BJ (cell line): ENCODE results near the gene CFAP410. TPM values are rescaled to one million over a fixed set of nuclear protein-coding genes. Genes with fewer than 3 reads are reported as not detected.

ENCODE experiments used
- CTCF ChIA-PET: fragments of 350-600 bp; formaldehyde crosslinking; extraction: SDS; loops from one replicate; lab custom pipeline; 2021; ENCODE audit warnings: antibody characterized with exemption, inconsistent platforms; lab: Yijun Ruan, JAX
- POLR2A ChIA-PET: fragments of 300-600 bp; sonication (Branson Sonifier 250); formaldehyde crosslinking; extraction: SDS; loops from one replicate; lab custom pipeline; 2021; ENCODE audit warnings: antibody characterized with exemption; lab: Charles Lee
- DNase-seq: peaks from one replicate; pipeline ENCODE4 v3.0.0-alpha.2; 2011; ENCODE audit warnings: low read depth
- H3K27me3 ChIP-seq: 2 replicates; pipeline ENCODE4 v1.6.0; 2011; ENCODE audit warnings: low read length; ENCODE audit not compliant: control insufficient read depth, insufficient read depth
- H3K36me3 ChIP-seq: 2 replicates; pipeline ENCODE4 v1.5.1; 2011; ENCODE audit warnings: low read length; ENCODE audit not compliant: control insufficient read depth, insufficient read depth
- H3K4me3 ChIP-seq: 2 replicates; pipeline ENCODE4 v1.5.1; 2011; ENCODE audit warnings: low read depth, mild to moderate bottlenecking, control low read depth, low read length
- polyA plus RNA-seq: library from polyadenylated mRNA; depleted of rRNA; stranded (reverse); fragments of >200 nt; gene quantifications from 2 replicates; pipeline ENCODE4 v1.2.3, GENCODE V29; 2011
- TF ChIP-seq, protein P1 (sequence below): IDR thresholded peaks from 2 replicates; pipeline ENCODE4 v1.5.1; 2011; ENCODE audit warnings: low read depth, mild to moderate bottlenecking, control low read depth, inconsistent platforms, low read length, moderate library complexity; ENCODE audit not compliant: insufficient read depth

CFAP410 gene
- polyA plus RNA-seq, 1 experiment = 13.5 TPM

DNA sequence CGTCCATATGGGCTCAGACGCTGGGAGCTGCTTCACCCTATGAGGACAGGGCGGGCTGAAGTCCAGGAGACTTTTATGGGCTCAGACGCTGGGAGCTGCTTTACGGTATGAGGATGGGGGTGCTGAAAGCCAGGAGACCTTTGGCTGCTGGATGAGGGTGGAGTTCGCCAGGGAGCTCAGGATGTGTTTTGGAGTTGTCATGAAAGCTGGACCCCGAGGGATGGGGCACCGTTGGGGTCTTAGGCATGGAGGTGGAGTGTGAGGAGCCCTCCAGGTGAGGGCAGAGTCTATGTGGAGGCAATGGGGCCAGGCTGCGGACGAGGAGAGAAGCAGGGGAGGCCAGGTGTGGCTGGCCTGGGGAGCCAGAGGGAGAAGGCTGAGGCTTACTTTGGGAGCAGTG lies 41.7 kb upstream of the CFAP410 start:
- no peak for DNase-seq
- CTCF ChIA-PET = no interaction called here

DNA sequence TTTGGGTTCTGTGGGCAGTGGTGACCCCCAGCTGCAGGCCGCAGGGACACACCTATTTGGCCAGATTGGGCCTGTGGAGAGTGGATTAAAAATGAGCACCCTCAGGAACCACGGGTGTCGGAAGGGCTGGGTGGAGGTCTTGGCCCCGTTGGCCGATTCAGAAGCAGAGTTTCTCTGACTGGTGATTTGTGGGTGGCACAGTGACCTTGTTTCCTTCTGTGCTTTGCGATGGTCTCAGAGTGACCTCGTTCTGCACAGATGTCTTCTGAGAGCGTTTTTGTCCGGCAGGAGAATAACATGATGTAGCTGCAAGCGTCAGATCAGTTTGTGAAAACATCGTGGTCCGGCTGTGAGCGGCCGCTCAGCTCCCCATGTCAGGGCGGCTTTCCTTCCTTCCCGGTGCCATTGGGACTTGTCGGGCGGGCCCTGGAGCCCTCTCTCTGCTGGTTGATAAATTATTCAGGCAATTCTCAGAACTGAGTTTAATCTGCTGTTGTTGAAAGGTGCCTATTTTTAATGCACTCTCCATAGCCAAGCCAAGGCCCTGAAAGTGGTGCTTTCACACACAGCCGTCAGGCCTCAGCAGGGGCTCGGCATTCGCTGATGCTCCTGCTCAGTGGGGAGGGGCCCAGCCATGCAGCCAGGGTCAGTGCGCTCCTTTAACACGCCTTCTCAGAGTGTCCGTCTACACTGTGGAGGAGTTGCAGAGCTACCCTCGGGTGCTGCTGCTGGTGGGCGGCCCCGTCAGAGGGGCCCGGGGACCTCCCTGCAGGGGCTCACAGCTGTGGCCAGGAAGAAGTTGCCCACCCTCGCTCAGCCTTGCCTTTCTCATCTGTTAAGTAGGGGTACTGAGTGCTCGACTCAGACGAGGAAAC lies 41.0 kb upstream of the CFAP410 start:
- POLR2A ChIA-PET = no interaction called here
- H3K4me3 ChIP-seq = no peak overlapping the region
- no peaks in the 10 kb centered on the region for H3K36me3 ChIP-seq
- TF ChIP-seq, protein P1, sequence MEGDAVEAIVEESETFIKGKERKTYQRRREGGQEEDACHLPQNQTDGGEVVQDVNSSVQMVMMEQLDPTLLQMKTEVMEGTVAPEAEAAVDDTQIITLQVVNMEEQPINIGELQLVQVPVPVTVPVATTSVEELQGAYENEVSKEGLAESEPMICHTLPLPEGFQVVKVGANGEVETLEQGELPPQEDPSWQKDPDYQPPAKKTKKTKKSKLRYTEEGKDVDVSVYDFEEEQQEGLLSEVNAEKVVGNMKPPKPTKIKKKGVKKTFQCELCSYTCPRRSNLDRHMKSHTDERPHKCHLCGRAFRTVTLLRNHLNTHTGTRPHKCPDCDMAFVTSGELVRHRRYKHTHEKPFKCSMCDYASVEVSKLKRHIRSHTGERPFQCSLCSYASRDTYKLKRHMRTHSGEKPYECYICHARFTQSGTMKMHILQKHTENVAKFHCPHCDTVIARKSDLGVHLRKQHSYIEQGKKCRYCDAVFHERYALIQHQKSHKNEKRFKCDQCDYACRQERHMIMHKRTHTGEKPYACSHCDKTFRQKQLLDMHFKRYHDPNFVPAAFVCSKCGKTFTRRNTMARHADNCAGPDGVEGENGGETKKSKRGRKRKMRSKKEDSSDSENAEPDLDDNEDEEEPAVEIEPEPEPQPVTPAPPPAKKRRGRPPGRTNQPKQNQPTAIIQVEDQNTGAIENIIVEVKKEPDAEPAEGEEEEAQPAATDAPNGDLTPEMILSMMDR = no peak
- CTCF ChIA-PET = no interaction called here
- no peak for DNase-seq
- H3K27me3 ChIP-seq = no peaks in the 10 kb centered on the region

More for the DNA sequence above, 41.7 kb upstream of the CFAP410 start:
- Histone ChIP-seq H3K27me3 (no peaks in the 10 kb centered on the region), H3K4me3 (no peak overlapping the region), H3K36me3 (no peaks in the 10 kb centered on the region)
- POLR2A ChIA-PET = no interaction called here
- TF ChIP-seq, protein P1 = no peak

DNA sequence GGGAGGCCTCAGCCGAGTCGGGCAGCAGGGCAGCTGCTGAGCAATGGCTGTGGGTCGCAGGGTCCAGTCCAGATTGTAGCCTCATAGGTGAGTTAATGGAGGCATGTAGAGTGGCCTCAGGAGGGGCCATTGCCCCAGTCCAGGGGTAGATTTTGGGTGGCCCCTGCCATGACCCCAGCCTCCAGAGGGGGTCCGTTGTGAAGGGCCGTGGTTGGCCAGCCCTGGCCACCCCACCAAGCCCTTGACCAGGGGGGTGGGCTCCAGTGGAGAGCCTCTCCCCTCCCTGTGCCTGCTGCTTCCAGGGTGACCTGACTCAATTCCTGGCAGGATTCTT lies 40.3 kb upstream of the CFAP410 start:
- POLR2A ChIA-PET = no interaction called here

GRCh38 chr21:44378646-44379514 lies 39.7 kb upstream of the CFAP410 start:
- DNase-seq = no peak
- no peak overlapping the region for H3K4me3 ChIP-seq
- ChIA-PET POLR2A (no interaction called here), CTCF (no interaction called here)
- TF ChIP-seq, protein P1 = no peak
- H3K27me3 ChIP-seq = no peaks in the 10 kb centered on the region
- H3K36me3 ChIP-seq = no peaks in the 10 kb centered on the region

More for the DNA sequence above, 40.3 kb upstream of the CFAP410 start:
- no peaks in the 10 kb centered on the region for H3K36me3 ChIP-seq
- H3K27me3 ChIP-seq = no peaks in the 10 kb centered on the region
- CTCF ChIA-PET = no interaction called here
- TF ChIP-seq, protein P1 = no peak
- DNase-seq = no peak
- no peak overlapping the region for H3K4me3 ChIP-seq
